Measurements from ENCODE around the gene KDM4C. TPM values are rescaled to one million over a fixed set of nuclear protein-coding genes. Genes with fewer than 3 reads are reported as not detected.

Gene KDM4C
- total and polyA plus RNA-seq, 2 donors (not counting 1 experiment from before 2014, with no cell fraction given): 13.0 to 39.0 TPM

- Histone ChIP-seq H3K27ac (ENCODE audit: insufficient read depth, low read length) (no peak overlapping the region), H3K4me3 (replicated peaks in 1 of 4; ENCODE audit: control extremely low read depth in 1 of 4, insufficient read depth in 1 of 4, low read depth in 3 of 4, low read length in 4 of 4) (no peak overlapping the region), H4K20me1 (ENCODE audit: control insufficient read depth, extremely low read depth, insufficient read depth, low read length) (no peaks in the 10 kb centered on the region), H3K27me3 (ENCODE audit: control insufficient read depth, insufficient read depth, low read length) (no peaks in the 10 kb centered on the region), H3K9me3 (ENCODE audit: control insufficient read depth, insufficient read depth, low read depth, low read length) (no peaks in the 10 kb centered on the region), H3K4me1 (ENCODE audit: control insufficient read depth, extremely low read depth, insufficient read depth, low read length) (no peaks in the 10 kb centered on the region), H3K36me3 (ENCODE audit: control insufficient read depth, insufficient read depth, low read length) (no peaks in the 10 kb centered on the region), H2AFZ (ENCODE audit: low read length) (no peak overlapping the region), H3K4me2 (ENCODE audit: extremely low read depth, insufficient read depth, low read length) (no peak overlapping the region), H3K79me2 (ENCODE audit: control insufficient read depth, insufficient read depth, low read length) (no peaks in the 10 kb centered on the region), H3K9ac (ENCODE audit: insufficient read depth, low read length) (no peak overlapping the region)
- TF ChIP-seq EZH2 (IDR thresholded peaks at IDR 0.05; ENCODE audit: low read length, missing control alignments) (no peak), CTCF (conservative IDR thresholded peaks at IDR 0.05 in 1 of 2, IDR thresholded peaks at IDR 0.05 in 1 of 2; ENCODE audit: low read depth in 1 of 2, low read length in 2 of 2) (no peak)
- no peak for DNase-seq (ENCODE audit: low read depth in 2 of 2)
These were observed 166.4 kb downstream of the KDM4C start for GRCh38 chr9:6924149-6924548.

- no peak for TF ChIP-seq EZH2 (IDR thresholded peaks at IDR 0.05; ENCODE audit: low read length, missing control alignments)
- TF ChIP-seq CTCF (conservative IDR thresholded peaks at IDR 0.05 in 1 of 2, IDR thresholded peaks at IDR 0.05 in 1 of 2; ENCODE audit: low read depth in 1 of 2, low read length in 2 of 2): no peak
- DNase-seq (ENCODE audit: low read depth in 2 of 2): no peak
These were observed 167.3 kb downstream of the KDM4C start for GRCh38 chr9:6924988-6925563.

GRCh38 chr9:6925836-6926235 is 168.1 kb downstream of the KDM4C start:
- no peaks in the 10 kb centered on the region for H4K20me1 ChIP-seq (ENCODE audit: control insufficient read depth, extremely low read depth, insufficient read depth, low read length)
- no peak overlapping the region for H3K27ac ChIP-seq (ENCODE audit: insufficient read depth, low read length)
- no peak overlapping the region for H3K4me3 ChIP-seq (replicated peaks in 1 of 4; ENCODE audit: control extremely low read depth in 1 of 4, insufficient read depth in 1 of 4, low read depth in 3 of 4, low read length in 4 of 4)

More at GRCh38 chr9:6924988-6925563, 167.3 kb downstream of the KDM4C start:
- H3K27me3 ChIP-seq (ENCODE audit: control insufficient read depth, insufficient read depth, low read length): no peaks in the 10 kb centered on the region
- H3K36me3 ChIP-seq (ENCODE audit: control insufficient read depth, insufficient read depth, low read length): no peaks in the 10 kb centered on the region
- H4K20me1 ChIP-seq (ENCODE audit: control insufficient read depth, extremely low read depth, insufficient read depth, low read length): no peaks in the 10 kb centered on the region
- no peak overlapping the region for H3K9ac ChIP-seq (ENCODE audit: insufficient read depth, low read length)
- no peak overlapping the region for H3K4me2 ChIP-seq (ENCODE audit: extremely low read depth, insufficient read depth, low read length)
- no peaks in the 10 kb centered on the region for H3K79me2 ChIP-seq (ENCODE audit: control insufficient read depth, insufficient read depth, low read length)
- H3K27ac ChIP-seq (ENCODE audit: insufficient read depth, low read length): no peak overlapping the region
- no peak overlapping the region for H3K4me3 ChIP-seq (replicated peaks in 1 of 4; ENCODE audit: control extremely low read depth in 1 of 4, insufficient read depth in 1 of 4, low read depth in 3 of 4, low read length in 4 of 4)
- no peaks in the 10 kb centered on the region for H3K9me3 ChIP-seq (ENCODE audit: control insufficient read depth, insufficient read depth, low read depth, low read length)
- H3K4me1 ChIP-seq (ENCODE audit: control insufficient read depth, extremely low read depth, insufficient read depth, low read length): no peaks in the 10 kb centered on the region
- no peak overlapping the region for H2AFZ ChIP-seq (ENCODE audit: low read length)

More at GRCh38 chr9:6925836-6926235, 168.1 kb downstream of the KDM4C start:
- no peaks in the 10 kb centered on the region for H3K36me3 ChIP-seq (ENCODE audit: control insufficient read depth, insufficient read depth, low read length)
- no peaks in the 10 kb centered on the region for H3K9me3 ChIP-seq (ENCODE audit: control insufficient read depth, insufficient read depth, low read depth, low read length)
- H2AFZ ChIP-seq (ENCODE audit: low read length): no peak overlapping the region
- H3K27me3 ChIP-seq (ENCODE audit: control insufficient read depth, insufficient read depth, low read length): no peaks in the 10 kb centered on the region
- H3K4me1 ChIP-seq (ENCODE audit: control insufficient read depth, extremely low read depth, insufficient read depth, low read length): no peaks in the 10 kb centered on the region
- H3K79me2 ChIP-seq (ENCODE audit: control insufficient read depth, insufficient read depth, low read length): no peaks in the 10 kb centered on the region
- TF ChIP-seq EZH2 (IDR thresholded peaks at IDR 0.05; ENCODE audit: low read length, missing control alignments): no peak
- TF ChIP-seq CTCF (conservative IDR thresholded peaks at IDR 0.05 in 1 of 2, IDR thresholded peaks at IDR 0.05 in 1 of 2; ENCODE audit: low read depth in 1 of 2, low read length in 2 of 2): no peak
- H3K9ac ChIP-seq (ENCODE audit: insufficient read depth, low read length): no peak overlapping the region
- H3K4me2 ChIP-seq (ENCODE audit: extremely low read depth, insufficient read depth, low read length): no peak overlapping the region
- no peak for DNase-seq (ENCODE audit: low read depth in 2 of 2)
